ENCODE results near the gene UGT1A6.

GRCh38 chr2:233791883-233792329 lies 99.2 kb downstream of the UGT1A6 start:
- TF ChIP-seq, protein P1, sequence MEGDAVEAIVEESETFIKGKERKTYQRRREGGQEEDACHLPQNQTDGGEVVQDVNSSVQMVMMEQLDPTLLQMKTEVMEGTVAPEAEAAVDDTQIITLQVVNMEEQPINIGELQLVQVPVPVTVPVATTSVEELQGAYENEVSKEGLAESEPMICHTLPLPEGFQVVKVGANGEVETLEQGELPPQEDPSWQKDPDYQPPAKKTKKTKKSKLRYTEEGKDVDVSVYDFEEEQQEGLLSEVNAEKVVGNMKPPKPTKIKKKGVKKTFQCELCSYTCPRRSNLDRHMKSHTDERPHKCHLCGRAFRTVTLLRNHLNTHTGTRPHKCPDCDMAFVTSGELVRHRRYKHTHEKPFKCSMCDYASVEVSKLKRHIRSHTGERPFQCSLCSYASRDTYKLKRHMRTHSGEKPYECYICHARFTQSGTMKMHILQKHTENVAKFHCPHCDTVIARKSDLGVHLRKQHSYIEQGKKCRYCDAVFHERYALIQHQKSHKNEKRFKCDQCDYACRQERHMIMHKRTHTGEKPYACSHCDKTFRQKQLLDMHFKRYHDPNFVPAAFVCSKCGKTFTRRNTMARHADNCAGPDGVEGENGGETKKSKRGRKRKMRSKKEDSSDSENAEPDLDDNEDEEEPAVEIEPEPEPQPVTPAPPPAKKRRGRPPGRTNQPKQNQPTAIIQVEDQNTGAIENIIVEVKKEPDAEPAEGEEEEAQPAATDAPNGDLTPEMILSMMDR (conservative IDR thresholded peaks at IDR 0.05 in 1 of 2, IDR thresholded peaks at IDR 0.05 in 1 of 2; ENCODE audit: low read depth in 1 of 2, low read length in 2 of 2) = no peak
- no peak for TF ChIP-seq EZH2 (IDR thresholded peaks at IDR 0.05; ENCODE audit: low read length, missing control alignments)

All from fibroblast of lung (primary cell).